A172 (cell line): ENCODE data around the gene SMAD9. TPM values are rescaled to one million over a fixed set of nuclear protein-coding genes. Genes with fewer than 3 reads are reported as not detected.

Experiments
- DNase-seq: peaks from one replicate; pipeline ENCODE4 v3.0.0-alpha.2; 2015; ENCODE audit warnings: low spot score
- total RNA-seq: library from RNA; depleted of rRNA; stranded (reverse); fragments of >200 nt; shearing (Covaris generic); gene quantifications from 2 replicates; pipeline ENCODE4 v1.2.3, GENCODE V29; 2014; rRNA removed

SMAD9 gene
- total RNA-seq, result 2.1 and 5.2 TPM in 2 replicates

GRCh38 chr13:36919833-36920615, at the start of gene SMAD9:
Gene SMAD9 (minus strand): TSS chr13:36920238. CDS start chr13:36879689, 40,549 bp downstream.
- DNase-seq, result peak; percentile 40

DNA sequence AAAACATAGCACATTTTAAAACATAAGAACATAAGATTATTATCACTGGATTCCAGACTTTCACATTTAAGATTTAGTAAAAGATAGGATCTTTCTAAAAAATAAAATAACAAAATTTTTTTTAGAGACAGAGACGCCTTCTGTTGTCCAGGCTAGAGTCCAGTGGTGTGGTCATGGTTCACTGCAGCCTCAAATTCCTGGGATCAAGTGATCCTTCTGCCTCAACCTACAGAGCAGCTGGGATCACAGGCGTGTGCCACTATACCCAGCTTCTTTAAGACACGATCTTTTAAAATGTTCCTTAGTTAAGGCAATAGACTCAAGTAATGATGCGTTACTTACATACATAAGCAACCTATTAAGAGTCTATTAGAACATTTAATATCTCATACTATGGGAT, 46.4 kb upstream of the SMAD9 start:
- DNase-seq, result no peak

- peak; percentile 62 for DNase-seq
These were observed 45.7 kb upstream of the SMAD9 start for GRCh38 chr13:36965767-36966166.

- no peak for DNase-seq
These were observed 39.5 kb upstream of the SMAD9 start for GRCh38 chr13:36959456-36960116.

DNA sequence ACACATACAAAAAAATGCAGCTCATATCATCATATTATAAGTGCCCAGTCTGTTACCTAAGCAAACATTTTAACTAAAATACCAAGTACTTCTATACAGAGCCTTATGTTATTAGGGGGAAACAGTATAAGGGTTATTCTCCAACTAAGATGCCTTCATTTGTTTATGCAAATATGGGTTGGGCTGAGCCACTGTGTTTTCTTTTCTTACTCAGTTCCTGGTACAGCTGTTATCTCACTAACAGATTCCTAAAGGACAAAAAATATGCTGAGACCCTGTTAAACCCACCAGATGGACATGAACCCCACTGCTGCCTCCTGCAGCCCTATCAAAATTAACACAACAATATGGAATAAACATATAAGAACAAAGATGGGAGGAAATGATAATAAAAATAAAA, 34.5 kb upstream of the SMAD9 start:
- DNase-seq, result no peak

GRCh38 chr13:36950920-36951319, 30.9 kb upstream of the SMAD9 start:
- DNase-seq, result no peak

- DNase-seq, result no peak
These were observed 30.3 kb upstream of the SMAD9 start for GRCh38 chr13:36950330-36950729.

DNA sequence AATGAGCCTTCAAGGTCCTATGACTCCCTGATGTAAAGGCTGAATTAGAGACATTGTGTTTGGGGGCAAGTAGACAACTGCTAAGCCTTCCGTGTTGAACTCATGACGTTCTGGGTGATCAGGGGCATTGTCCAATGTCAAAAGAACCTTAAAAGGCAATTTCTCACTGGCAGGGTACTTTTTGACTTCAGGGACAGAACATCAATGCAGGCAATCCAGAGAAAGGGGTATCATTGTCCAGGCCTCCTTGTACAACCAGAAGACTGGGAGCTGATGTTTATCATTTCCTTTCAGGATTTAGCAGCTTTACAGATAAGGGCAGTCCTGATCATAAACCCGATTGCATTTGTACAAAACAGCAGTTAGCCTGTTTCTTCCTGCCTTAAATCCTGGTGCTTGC, 25.0 kb upstream of the SMAD9 start:
- DNase-seq, result no peak

GRCh38 chr13:36925603-36926002, 5.6 kb upstream of the SMAD9 start:
- no peak for DNase-seq

DNA sequence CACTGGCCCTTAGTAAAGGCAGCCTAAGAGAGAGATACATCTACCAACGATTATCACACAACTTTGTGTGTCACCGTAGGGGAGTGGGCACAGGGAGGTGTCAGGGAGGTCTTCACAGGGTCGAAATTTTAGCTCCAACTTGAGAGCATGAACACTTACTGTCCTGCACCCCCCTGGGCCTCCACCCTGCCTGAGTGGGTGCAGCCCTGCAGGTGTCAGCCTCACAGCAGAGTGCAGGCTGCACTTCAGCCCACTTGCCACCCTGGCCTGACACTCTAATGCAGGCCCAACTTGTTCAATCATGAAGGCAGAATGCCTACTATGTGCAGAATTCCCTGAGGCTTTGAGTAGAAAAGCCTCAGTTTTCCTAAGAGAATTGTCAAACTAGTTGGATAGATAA, 4.0 kb upstream of the SMAD9 start:
- DNase-seq, result no peak

DNA sequence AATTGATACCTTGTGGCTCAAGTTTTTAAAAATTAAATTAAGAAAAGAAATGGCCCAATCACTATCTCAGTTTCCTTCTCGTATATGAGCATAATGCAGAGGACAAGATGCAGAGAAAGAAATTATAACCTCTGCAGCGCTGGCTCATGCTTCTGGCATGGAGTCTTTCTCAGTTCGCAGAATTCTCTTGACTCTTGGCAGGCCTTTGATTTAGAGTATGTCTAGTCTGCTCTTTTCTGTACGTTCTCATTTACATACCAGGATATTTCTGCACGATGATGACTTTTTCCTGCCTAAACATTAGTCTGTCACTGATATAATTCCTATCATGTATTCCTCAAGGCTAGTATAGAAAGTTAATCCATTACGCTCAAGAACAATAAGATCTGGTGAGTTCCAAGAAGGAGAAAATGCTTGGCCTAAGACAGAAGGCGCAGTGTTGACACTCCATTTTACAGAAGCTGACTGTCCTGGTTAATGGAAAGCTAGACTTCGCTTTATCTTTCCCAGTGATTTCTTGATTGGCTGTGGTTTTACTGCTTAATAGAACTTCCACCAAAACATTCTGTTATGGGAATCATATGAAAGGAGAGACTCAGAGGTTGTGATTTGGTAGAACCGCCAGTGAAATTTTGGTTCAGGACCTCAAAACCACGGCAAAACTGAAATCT, 1.7 kb upstream of the SMAD9 start:
- DNase-seq, result no peak

GRCh38 chr13:36920616-36921185, 663 bp upstream of the SMAD9 start:
- DNase-seq, result no peak

GRCh38 chr13:36919171-36919832, 736 bp downstream of the SMAD9 start:
- DNase-seq, result peak; percentile 7

DNA sequence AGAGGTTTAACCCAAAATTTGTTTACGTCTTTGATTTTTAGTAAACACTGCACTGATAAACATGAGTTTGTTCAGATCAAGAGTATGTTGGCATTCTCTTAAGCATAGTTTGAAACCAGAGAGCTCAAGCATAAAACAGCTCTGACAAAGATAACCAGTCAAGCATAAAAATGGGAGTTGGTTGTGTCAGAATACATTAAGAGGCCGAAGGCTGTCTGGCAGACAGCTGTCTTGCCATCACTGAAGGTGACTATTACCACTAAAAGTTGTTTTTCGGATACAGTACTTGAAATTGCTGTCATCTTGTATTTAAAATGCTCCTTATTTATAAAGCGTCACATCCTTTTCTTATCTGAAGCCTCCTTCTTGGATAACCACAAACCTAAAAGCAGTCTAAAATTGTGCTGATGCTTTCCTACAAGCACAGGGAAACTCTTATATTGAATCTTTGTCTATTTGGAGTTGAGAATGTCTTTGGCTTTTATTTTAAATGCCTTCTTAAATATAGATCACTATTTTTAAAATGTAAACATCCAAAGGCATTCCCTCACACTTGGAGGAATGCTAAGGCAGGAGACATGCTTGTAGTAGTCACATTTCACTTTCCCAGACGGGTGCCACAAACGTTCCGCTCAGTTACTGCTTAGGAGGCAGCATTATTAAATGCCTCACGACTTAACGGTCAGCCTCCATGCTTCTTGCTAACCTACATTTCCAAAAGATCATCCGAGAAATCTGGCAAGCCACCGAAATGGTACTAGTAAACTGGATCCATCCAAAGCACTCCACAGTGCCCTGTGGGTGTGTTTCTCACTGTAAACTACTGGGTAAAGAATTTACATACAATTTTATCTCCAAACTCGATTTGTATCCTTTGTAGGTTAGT, 1.5 kb downstream of the SMAD9 start:
- no peak for DNase-seq

DNA sequence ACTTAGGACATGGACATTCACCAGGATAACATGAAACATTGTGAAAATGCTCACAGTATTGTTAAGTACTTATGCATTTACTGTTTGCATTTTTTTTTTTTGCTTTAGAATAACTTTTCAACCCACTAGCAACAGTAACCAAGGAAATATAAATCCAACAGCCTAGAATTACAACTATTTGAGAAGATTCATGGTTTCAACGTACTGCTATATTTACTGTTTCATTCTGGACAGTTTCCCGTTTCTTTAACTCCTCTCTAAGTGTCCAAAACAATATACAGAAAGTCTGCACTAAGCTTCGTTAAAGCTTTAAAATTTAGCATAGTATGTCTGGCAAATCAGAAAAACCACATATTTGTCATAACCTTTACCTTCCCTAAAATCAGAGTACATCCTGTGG, 2.7 kb downstream of the SMAD9 start:
- DNase-seq, result no peak

GRCh38 chr13:36915896-36916640, 4.0 kb downstream of the SMAD9 start:
- DNase-seq, result no peak

DNA sequence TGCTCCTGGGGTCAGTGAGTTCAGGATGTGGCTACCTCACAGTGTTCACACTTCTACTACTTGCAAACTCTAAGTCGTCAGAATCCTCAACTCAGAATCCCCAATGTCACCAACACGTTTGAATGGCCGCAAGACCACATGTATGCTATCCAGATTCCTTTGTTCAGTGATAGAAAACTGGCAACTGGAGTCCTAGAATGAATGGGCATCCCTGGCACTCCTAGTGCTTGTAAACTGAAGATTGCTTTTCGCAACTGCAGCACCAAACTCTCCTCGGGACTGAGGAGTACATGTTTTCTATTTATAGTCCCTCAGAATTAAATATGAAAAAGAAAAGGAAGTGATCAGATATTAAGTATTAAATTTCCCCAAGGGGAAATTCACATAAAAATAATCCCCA, 4.9 kb downstream of the SMAD9 start:
- no peak for DNase-seq

DNA sequence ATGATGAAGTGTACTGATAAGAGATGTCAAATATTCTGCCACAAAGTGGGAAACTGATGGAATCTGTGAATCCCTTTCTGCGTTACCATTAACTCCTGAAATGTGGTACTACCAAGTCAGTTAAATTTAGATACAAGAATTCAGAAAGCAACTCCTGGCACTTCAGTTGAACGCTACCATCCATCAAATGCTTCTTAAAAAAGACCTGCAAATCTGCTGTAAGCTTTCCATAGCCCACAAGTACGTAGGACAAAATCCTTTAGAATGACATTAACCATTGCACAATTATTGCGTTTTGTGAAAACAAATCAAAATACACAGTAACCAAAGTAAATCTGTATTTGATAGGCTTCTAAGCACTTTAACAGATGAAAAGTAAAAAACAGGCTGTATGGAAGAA, 5.4 kb downstream of the SMAD9 start:
- DNase-seq, result no peak

DNA sequence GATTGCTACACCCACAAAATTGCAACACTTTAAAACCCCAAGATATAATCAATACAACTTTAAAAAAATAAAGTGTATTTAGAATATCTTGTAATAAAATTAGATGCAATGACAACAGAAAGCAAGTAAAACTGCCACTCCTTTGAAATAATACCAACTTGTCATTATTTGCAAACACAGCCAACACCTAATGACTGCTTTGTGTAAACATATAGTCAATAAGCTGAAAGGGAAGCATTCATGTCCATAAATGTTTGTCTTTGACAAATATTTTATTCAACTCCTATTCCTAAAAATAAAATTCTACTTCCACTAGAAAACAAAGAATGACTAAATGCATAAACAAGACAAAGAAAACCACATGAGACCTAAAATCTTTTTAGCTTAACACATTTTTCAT, 6.6 kb downstream of the SMAD9 start:
- no peak for DNase-seq

DNA sequence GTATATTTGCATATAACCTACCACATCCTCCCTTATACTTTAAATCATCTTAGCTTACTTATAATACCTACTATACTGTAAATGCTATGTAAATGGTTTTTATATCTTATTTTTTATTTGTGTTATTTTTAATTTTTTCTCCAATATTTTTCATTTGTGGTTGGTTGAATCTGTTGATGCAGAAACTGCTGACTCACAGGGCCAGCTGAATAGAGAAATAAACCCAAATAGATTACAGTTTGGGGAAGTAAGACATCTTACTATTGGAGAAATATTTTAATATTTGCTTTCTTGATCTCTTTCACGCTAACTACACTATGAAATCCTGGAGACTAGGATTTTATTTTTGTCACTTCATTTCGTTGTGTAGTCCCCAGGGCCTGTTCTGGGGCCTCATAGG, 7.1 kb downstream of the SMAD9 start:
- no peak for DNase-seq
